OCI-LY1 (cell line): ENCODE measurements around the gene SLCO2A1.

Source experiments
- H2AFZ ChIP-seq: fragments of 200-600 bp; sonication (generic), shearing (Covaris generic); 2 replicates; pipeline ENCODE4 v1.6.0; 2014; ENCODE audit warnings: antibody characterized with exemption, mild to moderate bottlenecking, low read length
- H3F3A ChIP-seq: fragments of 200-600 bp; sonication (generic), shearing (Covaris generic); 2 replicates; pipeline ENCODE4 v1.6.0; 2014; ENCODE audit warnings: mild to moderate bottlenecking, antibody characterized with exemption, low read length, moderate library complexity; ENCODE audit not compliant: insufficient read depth
- H3K27ac ChIP-seq: fragments of 200-600 bp; sonication (generic); 2 replicates; pipeline ENCODE4 v1.5.1; 2014; ENCODE audit warnings: low read length, mixed run types, mild to moderate bottlenecking, low read depth; ENCODE audit not compliant: poor library complexity, severe bottlenecking
- H3K27me3 ChIP-seq: fragments of 200-600 bp; sonication (generic); 2 replicates; pipeline ENCODE4 v1.6.0; 2014; ENCODE audit warnings: antibody characterized with exemption, mild to moderate bottlenecking, low read length, moderate library complexity; ENCODE audit not compliant: insufficient read depth
- H3K36me3 ChIP-seq: fragments of 200-600 bp; sonication (generic); 2 replicates; pipeline ENCODE4 v1.6.1; 2014; ENCODE audit warnings: mild to moderate bottlenecking, antibody characterized with exemption, low read length, moderate library complexity, mixed read lengths; ENCODE audit not compliant: insufficient read depth
- H3K4me1 ChIP-seq: fragments of 200-600 bp; sonication (generic); 2 replicates; pipeline ENCODE4 v1.5.1; 2014; ENCODE audit warnings: mild to moderate bottlenecking, low read length, moderate library complexity; ENCODE audit not compliant: insufficient read depth, severe bottlenecking
- H3K4me2 ChIP-seq: fragments of 200-600 bp; sonication (generic), shearing (Covaris generic); 2 replicates; pipeline ENCODE4 v1.6.1; 2014; ENCODE audit warnings: low read length
- H3K4me3 ChIP-seq: fragments of 200-600 bp; sonication (generic); 2 replicates; pipeline ENCODE4 v1.5.1; 2014; ENCODE audit warnings: low read length, low read depth, mild to moderate bottlenecking, mixed read lengths; ENCODE audit not compliant: poor library complexity, severe bottlenecking
- H3K79me2 ChIP-seq: fragments of 200-600 bp; shearing (Covaris generic); 2 replicates; pipeline ENCODE4 v1.6.1; 2016; ENCODE audit warnings: mixed run types, low read length, mixed read lengths; ENCODE audit not compliant: insufficient read depth
- H3K9ac ChIP-seq: fragments of 200-600 bp; sonication (generic), shearing (Covaris generic); 2 replicates; pipeline ENCODE4 v1.6.1; 2014; ENCODE audit warnings: mild to moderate bottlenecking, low read length, mixed read lengths
- H3K9me2 ChIP-seq: fragments of 200-600 bp; sonication (generic), shearing (Covaris generic); 2 replicates; pipeline ENCODE4 v1.6.1; 2014; ENCODE audit warnings: low read depth, mild to moderate bottlenecking, low read length, mixed read lengths
- H3K9me3 ChIP-seq: fragments of 200-600 bp; shearing (Covaris generic); 2 replicates; pipeline ENCODE4 v1.6.1; 2014; ENCODE audit warnings: low read length, mixed read lengths
- H4K20me1 ChIP-seq: fragments of 200-600 bp; sonication (generic), shearing (Covaris generic); 2 replicates; pipeline ENCODE4 v1.6.0; 2016; ENCODE audit warnings: mild to moderate bottlenecking, low read length; ENCODE audit not compliant: insufficient read depth
- CTCF ChIP-seq: fragments of 200-600 bp; sonication (generic), shearing (Covaris generic); IDR thresholded peaks from 2 replicates; pipeline ENCODE4 v1.5.1; 2017; ENCODE audit warnings: mild to moderate bottlenecking, antibody characterized with exemption, low read length, moderate library complexity, mixed read lengths
- EZH2 ChIP-seq: fragments of 200-600 bp; sonication (generic), shearing (Covaris generic); IDR thresholded peaks from 2 replicates; pipeline ENCODE4 v1.8.0; 2017; ENCODE audit warnings: borderline replicate concordance, mixed run types, mild to moderate bottlenecking, antibody characterized with exemption, low read length, moderate library complexity, mixed read lengths

Gene SLCO2A1

GRCh38 chr3:134033315-134033996 lies 3.7 kb upstream of the SLCO2A1 start:
- Histone ChIP-seq H3K9me3 (no peaks in the 10 kb centered on the region), H3K9me2 (no peaks in the 10 kb centered on the region), H3K27me3 (no peaks in the 10 kb centered on the region; the same call in 1 of the 2 replicates), H3K79me2 (no peaks in the 10 kb centered on the region), H2AFZ (no peak overlapping the region), H3K36me3 (no peaks in the 10 kb centered on the region), H3K4me3 (no peak overlapping the region), H3K4me1 (no peaks in the 10 kb centered on the region), H3K27ac (no peak overlapping the region), H4K20me1 (no peaks in the 10 kb centered on the region), H3K9ac (no peak overlapping the region), H3K4me2 (no peak overlapping the region), H3F3A (no peaks in the 10 kb centered on the region)
- TF ChIP-seq EZH2 (no peak), CTCF (no peak)

GRCh38 chr3:134031348-134031915 lies 1.7 kb upstream of the SLCO2A1 start:
- no peaks in the 10 kb centered on the region for H3K9me2 ChIP-seq
- no peaks in the 10 kb centered on the region for H3K79me2 ChIP-seq
- no peak overlapping the region for H3K9ac ChIP-seq
- H3K4me1 ChIP-seq, result no peaks in the 10 kb centered on the region
- H2AFZ ChIP-seq, result no peak overlapping the region
- no peak overlapping the region for H3K4me3 ChIP-seq
- no peak overlapping the region for H3K27ac ChIP-seq
- no peaks in the 10 kb centered on the region; the same call in 1 of the 2 replicates for H3K27me3 ChIP-seq
- no peaks in the 10 kb centered on the region for H4K20me1 ChIP-seq
- TF ChIP-seq EZH2, result no peak
- no peak for TF ChIP-seq CTCF
- H3F3A ChIP-seq, result no peaks in the 10 kb centered on the region
- no peaks in the 10 kb centered on the region for H3K9me3 ChIP-seq
- H3K36me3 ChIP-seq, result no peaks in the 10 kb centered on the region
- no peak overlapping the region for H3K4me2 ChIP-seq

- H3K36me3 ChIP-seq, result no peaks in the 10 kb centered on the region
- no peak overlapping the region for H2AFZ ChIP-seq
Measured at GRCh38 chr3:134030379-134031347, 938 bp upstream of the SLCO2A1 start.

More at GRCh38 chr3:134030379-134031347, 938 bp upstream of the SLCO2A1 start:
- H3K27me3 ChIP-seq, result no peaks in the 10 kb centered on the region; the same call in 1 of the 2 replicates
- H3K4me3 ChIP-seq, result no peak overlapping the region
- TF ChIP-seq CTCF (no peak), EZH2 (no peak)
- H3K9me3 ChIP-seq, result no peaks in the 10 kb centered on the region
- H3K79me2 ChIP-seq, result no peaks in the 10 kb centered on the region
- H3K4me2 ChIP-seq, result no peak overlapping the region
- no peaks in the 10 kb centered on the region for H4K20me1 ChIP-seq
- H3K4me1 ChIP-seq, result no peaks in the 10 kb centered on the region
- no peak overlapping the region for H3K9ac ChIP-seq
- H3K9me2 ChIP-seq, result no peaks in the 10 kb centered on the region
- H3F3A ChIP-seq, result no peaks in the 10 kb centered on the region
- no peak overlapping the region for H3K27ac ChIP-seq
